ENCODE measurements around the gene CACNA1D. TPM values are rescaled to one million over a fixed set of nuclear protein-coding genes. Genes with fewer than 3 reads are reported as not detected.

Gene CACNA1D
- total RNA-seq, 1 experiment from 2014 or later, result 1.1 TPM

GRCh38 chr3:53502737-53503136, 8.3 kb downstream of the CACNA1D start:
- no peak overlapping the region for H3K4me3 ChIP-seq (replicated peaks in 1 of 2; ENCODE audit: low read depth in 1 of 2, low read length in 2 of 2)
- no peak overlapping the region for H3K9ac ChIP-seq (ENCODE audit: low read length)
- ChIA-PET RAD21 (ENCODE audit: low non-redundant PET in 1 of 2, low total read pairs in 2 of 2, uncharacterized antibody in 2 of 2, unreplicated experiment in 2 of 2) (no interaction called here), CTCF (interaction anchor here (2.3 kb wide), 1 partner anchor 10 kb away, joined by 10 read pairs; no protein-coding TSS in a partner anchor), POLR2A (no interaction called here)
- no peak overlapping the region for H3K4me2 ChIP-seq (ENCODE audit: low read length)
- TF ChIP-seq ZFX (IDR thresholded peaks at IDR 0.05) (no peak), SIN3A (IDR thresholded peaks at IDR 0.05; ENCODE audit: low read depth) (no peak), POLR2A (IDR thresholded peaks at IDR 0.05; ENCODE audit: borderline replicate concordance, extremely low read depth, insufficient read depth, insufficient read length) (no peak), JUND (IDR thresholded peaks at IDR 0.05) (no peak), MAX (IDR thresholded peaks at IDR 0.05) (no peak), RAD21 (IDR thresholded peaks at IDR 0.05; ENCODE audit: low read depth) (no peak), FOSL1 (IDR thresholded peaks at IDR 0.05; ENCODE audit: low read depth) (no peak)
- intact Hi-C loops (cut with micrococcal nuclease), result no loop called here
- H3K79me2 ChIP-seq (ENCODE audit: insufficient read depth, low read length), result no peaks in the 10 kb centered on the region
- no peaks in the 10 kb centered on the region for H3K36me3 ChIP-seq (ENCODE audit: control insufficient read depth in 1 of 2, insufficient read depth in 2 of 2, low read length in 2 of 2)
- H3K9me2 ChIP-seq (ENCODE audit: insufficient read depth), result no peaks in the 10 kb centered on the region
- H3K4me1 ChIP-seq (ENCODE audit: control insufficient read depth in 1 of 2, insufficient read depth in 2 of 2, low read length in 2 of 2), result no peaks in the 10 kb centered on the region
- H3K9me3 ChIP-seq (ENCODE audit: control insufficient read depth in 1 of 2, insufficient read depth in 1 of 2, low read depth in 1 of 2, low read length in 2 of 2), result no peaks in the 10 kb centered on the region
- no peaks in the 10 kb centered on the region for H3K27me3 ChIP-seq (ENCODE audit: insufficient read depth, low read length)
- no peak for DNase-seq (ENCODE audit: low read depth, low spot score)
- no TSS peak for BruUV-seq (replicated peaks)
- no peak for ATAC-seq
- no peak overlapping the region for H3K27ac ChIP-seq (ENCODE audit: low read depth, low read length)
- H2AFZ ChIP-seq (ENCODE audit: low read depth, low read length, poor library complexity, severe bottlenecking), result no peak overlapping the region
- H4K20me1 ChIP-seq (ENCODE audit: insufficient read depth), result no peaks in the 10 kb centered on the region

- no peaks in the 10 kb centered on the region for H3K9me3 ChIP-seq (ENCODE audit: control insufficient read depth in 1 of 2, insufficient read depth in 1 of 2, low read depth in 1 of 2, low read length in 2 of 2)
- no peak overlapping the region for H3K9ac ChIP-seq (ENCODE audit: low read length)
- CTCF ChIA-PET, result interaction anchor here (1.0 to 2.3 kb wide), 3 partner anchors 9 to 16 kb away, joined by 3 to 10 read pairs (median 3); partner anchors contain the start of gene CACNA1D
- no peak overlapping the region for H3K4me2 ChIP-seq (ENCODE audit: low read length)
- ATAC-seq, result no peak
- H3K4me1 ChIP-seq (ENCODE audit: control insufficient read depth in 1 of 2, insufficient read depth in 2 of 2, low read length in 2 of 2), result no peaks in the 10 kb centered on the region
- no peak overlapping the region for H2AFZ ChIP-seq (ENCODE audit: low read depth, low read length, poor library complexity, severe bottlenecking)
- no peaks in the 10 kb centered on the region for H3K9me2 ChIP-seq (ENCODE audit: insufficient read depth)
- no TSS peak for BruUV-seq (replicated peaks)
- RAD21 ChIA-PET (ENCODE audit: low non-redundant PET in 1 of 2, low total read pairs in 2 of 2, uncharacterized antibody in 2 of 2, unreplicated experiment in 2 of 2), result no interaction called here
- no peak overlapping the region for H3K27ac ChIP-seq (ENCODE audit: low read depth, low read length)
- H4K20me1 ChIP-seq (ENCODE audit: insufficient read depth), result no peaks in the 10 kb centered on the region
- intact Hi-C loops (cut with micrococcal nuclease), result no loop called here
- H3K79me2 ChIP-seq (ENCODE audit: insufficient read depth, low read length), result no peaks in the 10 kb centered on the region
- H3K4me3 ChIP-seq (replicated peaks in 1 of 2; ENCODE audit: low read depth in 1 of 2, low read length in 2 of 2), result no peak overlapping the region
- no peak for DNase-seq (ENCODE audit: low read depth, low spot score)
- no peaks in the 10 kb centered on the region for H3K36me3 ChIP-seq (ENCODE audit: control insufficient read depth in 1 of 2, insufficient read depth in 2 of 2, low read length in 2 of 2)
- POLR2A ChIA-PET, result no interaction called here
- H3K27me3 ChIP-seq (ENCODE audit: insufficient read depth, low read length), result no peaks in the 10 kb centered on the region
- no peak for TF ChIP-seq POLR2A (IDR thresholded peaks at IDR 0.05; ENCODE audit: borderline replicate concordance, extremely low read depth, insufficient read depth, insufficient read length)
- no peak for TF ChIP-seq EZH2phosphoT487 (IDR thresholded peaks at IDR 0.05; ENCODE audit: borderline replicate concordance)
- no peak for TF ChIP-seq EGR1 (IDR thresholded peaks at IDR 0.05; ENCODE audit: low read depth)
- TF ChIP-seq ZBTB33 (IDR thresholded peaks at IDR 0.05; ENCODE audit: extremely low read depth, insufficient replicate concordance, low read length), result no peak
- TF ChIP-seq, protein P1, sequence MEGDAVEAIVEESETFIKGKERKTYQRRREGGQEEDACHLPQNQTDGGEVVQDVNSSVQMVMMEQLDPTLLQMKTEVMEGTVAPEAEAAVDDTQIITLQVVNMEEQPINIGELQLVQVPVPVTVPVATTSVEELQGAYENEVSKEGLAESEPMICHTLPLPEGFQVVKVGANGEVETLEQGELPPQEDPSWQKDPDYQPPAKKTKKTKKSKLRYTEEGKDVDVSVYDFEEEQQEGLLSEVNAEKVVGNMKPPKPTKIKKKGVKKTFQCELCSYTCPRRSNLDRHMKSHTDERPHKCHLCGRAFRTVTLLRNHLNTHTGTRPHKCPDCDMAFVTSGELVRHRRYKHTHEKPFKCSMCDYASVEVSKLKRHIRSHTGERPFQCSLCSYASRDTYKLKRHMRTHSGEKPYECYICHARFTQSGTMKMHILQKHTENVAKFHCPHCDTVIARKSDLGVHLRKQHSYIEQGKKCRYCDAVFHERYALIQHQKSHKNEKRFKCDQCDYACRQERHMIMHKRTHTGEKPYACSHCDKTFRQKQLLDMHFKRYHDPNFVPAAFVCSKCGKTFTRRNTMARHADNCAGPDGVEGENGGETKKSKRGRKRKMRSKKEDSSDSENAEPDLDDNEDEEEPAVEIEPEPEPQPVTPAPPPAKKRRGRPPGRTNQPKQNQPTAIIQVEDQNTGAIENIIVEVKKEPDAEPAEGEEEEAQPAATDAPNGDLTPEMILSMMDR (IDR thresholded peaks at IDR 0.05 in 2 of 3, conservative IDR thresholded peaks at IDR 0.05 in 1 of 3; ENCODE audit: borderline replicate concordance in 1 of 3, insufficient read depth in 1 of 3, low read depth in 2 of 3, low read length in 2 of 3), result no peak
- TF ChIP-seq SRF (IDR thresholded peaks at IDR 0.05; ENCODE audit: low read depth), result no peak
- TF ChIP-seq ATF3 (IDR thresholded peaks at IDR 0.05), result no peak
- TF ChIP-seq FOSL1 (IDR thresholded peaks at IDR 0.05; ENCODE audit: low read depth), result no peak
- TF ChIP-seq ZNF274 (IDR thresholded peaks at IDR 0.05; ENCODE audit: low read depth, low read length), result no peak
- TF ChIP-seq SP1 (IDR thresholded peaks at IDR 0.05; ENCODE audit: low read depth), result no peak
- TF ChIP-seq SIN3A (IDR thresholded peaks at IDR 0.05; ENCODE audit: low read depth), result no peak
These were observed 8.8 kb downstream of the CACNA1D start for GRCh38 chr3:53503195-53503594.

Measured in HCT116 (cell line).